HG03039 (cell line): Measurements from ENCODE around the gene UGT1A4.

ENCODE experiments used
- ATAC-seq: cut with Tn5 transposase; IDR thresholded peaks from one replicate; pipeline ENCODE4 v1.9.1; 2021; ENCODE audit warnings: mild to moderate bottlenecking, moderate library complexity; ENCODE audit not compliant: unreplicated experiment

UGT1A4 gene

GRCh38 chr2:233718552-233718951, at the start of gene UGT1A4:
Gene UGT1A4, plus strand, starts transcription at chr2:233718736. Its CDS starts 85 bp downstream, at chr2:233718821.
- no peak for ATAC-seq

GRCh38 chr2:233671290-233672161, 47.0 kb upstream of the UGT1A4 start, which contains the start of gene UGT1A9:
Gene UGT1A9, plus strand, starts transcription at chr2:233671898. Its CDS starts 37 bp downstream, at chr2:233671935.
- ATAC-seq, result no peak

- ATAC-seq, result no peak
These were observed 45.6 kb upstream of the UGT1A4 start for GRCh38 chr2:233672886-233673285.

- ATAC-seq, result no peak
These were observed 44.6 kb upstream of the UGT1A4 start for GRCh38 chr2:233673896-233674295.

- ATAC-seq, result no peak
These were observed 44.2 kb upstream of the UGT1A4 start for GRCh38 chr2:233674314-233674713.

- ATAC-seq, result no peak
These were observed 43.5 kb upstream of the UGT1A4 start for GRCh38 chr2:233674995-233675394.

- ATAC-seq, result no peak
These were observed 42.5 kb upstream of the UGT1A4 start for GRCh38 chr2:233676046-233676445.

- ATAC-seq, result no peak
These were observed 39.3 kb upstream of the UGT1A4 start for GRCh38 chr2:233679196-233679595.

GRCh38 chr2:233680361-233681045, 38.0 kb upstream of the UGT1A4 start:
- no peak for ATAC-seq

- ATAC-seq, result no peak
These were observed 36.9 kb upstream of the UGT1A4 start, which contains the start of gene UGT1A7 for GRCh38 chr2:233681521-233682099. Gene UGT1A7, plus strand, starts transcription at chr2:233681901. Its CDS starts 37 bp downstream, at chr2:233681938.

- no peak for ATAC-seq
These were observed 33.9 kb upstream of the UGT1A4 start for GRCh38 chr2:233684640-233685039.

GRCh38 chr2:233686928-233687327, 31.6 kb upstream of the UGT1A4 start:
- no peak for ATAC-seq

GRCh38 chr2:233688341-233688740, 30.2 kb upstream of the UGT1A4 start:
- no peak for ATAC-seq

GRCh38 chr2:233689031-233689430, 29.5 kb upstream of the UGT1A4 start:
- ATAC-seq, result no peak

GRCh38 chr2:233689501-233689900, 29.0 kb upstream of the UGT1A4 start:
- no peak for ATAC-seq

- ATAC-seq, result no peak
These were observed 28.1 kb upstream of the UGT1A4 start for GRCh38 chr2:233690444-233690843.

- no peak for ATAC-seq
These were observed 26.8 kb upstream of the UGT1A4 start for GRCh38 chr2:233691443-233692433.

- ATAC-seq, result no peak
These were observed 25.9 kb upstream of the UGT1A4 start, which contains the start of gene UGT1A6 for GRCh38 chr2:233692648-233693047. Gene UGT1A6, plus strand, starts transcription at chr2:233692890. Its CDS starts 115 bp downstream, at chr2:233693005.

GRCh38 chr2:233693963-233694362, 24.6 kb upstream of the UGT1A4 start:
- ATAC-seq, result no peak

GRCh38 chr2:233698740-233699139, 19.8 kb upstream of the UGT1A4 start:
- no peak for ATAC-seq
